Measurements from ENCODE around the gene CDC73. TPM values are rescaled to one million over a fixed set of nuclear protein-coding genes. Genes with fewer than 3 reads are reported as not detected.

Gene CDC73
- total RNA-seq, 4 donors from 2014 or later: 26.2 to 208 (median 54.6) TPM

DNA sequence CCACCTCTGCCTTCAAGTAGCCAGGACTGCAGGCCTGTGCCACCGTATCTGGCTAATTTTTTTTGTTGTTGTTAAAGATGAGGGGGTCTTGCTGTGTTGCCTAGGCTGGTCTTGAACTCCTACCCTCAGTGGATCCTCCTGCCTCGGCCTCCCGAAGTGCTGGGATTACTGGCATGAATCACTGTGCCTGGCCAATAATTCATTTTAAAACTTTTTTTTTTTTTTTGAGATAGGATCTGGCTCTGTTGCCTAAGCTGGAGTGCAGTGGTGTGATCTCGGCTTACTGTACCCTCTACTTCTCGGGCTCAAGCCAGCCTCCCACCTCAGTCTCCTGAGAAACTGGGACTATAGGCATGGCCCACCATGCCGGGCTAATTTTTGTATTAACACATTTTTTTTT lies 3.5 kb downstream of the CDC73 start:
- no peaks in the 10 kb centered on the region for H3K27me3 ChIP-seq
- in situ Hi-C loops (cut with MboI; ENCODE audit: low pct_ligation_motif_present in 1 of 4, low pct_unique_long_range_greater_than_20kb in 1 of 4, low sequenced_read_pairs in 3 of 4): loop anchor here in 1 of 4 donors (10.0 kb wide), 1 partner anchor 61 kb away; no protein-coding TSS in a partner anchor
- intact Hi-C loops (cut with DNase I; ENCODE audit: low total_unique reads): no loop called here
- DNase-seq: no peak
- H3K4me3 ChIP-seq: no peak overlapping the region
- WGBS, 2 donors (ENCODE audit: low coverage in 1 of 2): 93 to 98% methylated on average over 6 of the region's 6 CpGs
- no peaks in the 10 kb centered on the region for H3K9me3 ChIP-seq
- TF ChIP-seq, protein P1, sequence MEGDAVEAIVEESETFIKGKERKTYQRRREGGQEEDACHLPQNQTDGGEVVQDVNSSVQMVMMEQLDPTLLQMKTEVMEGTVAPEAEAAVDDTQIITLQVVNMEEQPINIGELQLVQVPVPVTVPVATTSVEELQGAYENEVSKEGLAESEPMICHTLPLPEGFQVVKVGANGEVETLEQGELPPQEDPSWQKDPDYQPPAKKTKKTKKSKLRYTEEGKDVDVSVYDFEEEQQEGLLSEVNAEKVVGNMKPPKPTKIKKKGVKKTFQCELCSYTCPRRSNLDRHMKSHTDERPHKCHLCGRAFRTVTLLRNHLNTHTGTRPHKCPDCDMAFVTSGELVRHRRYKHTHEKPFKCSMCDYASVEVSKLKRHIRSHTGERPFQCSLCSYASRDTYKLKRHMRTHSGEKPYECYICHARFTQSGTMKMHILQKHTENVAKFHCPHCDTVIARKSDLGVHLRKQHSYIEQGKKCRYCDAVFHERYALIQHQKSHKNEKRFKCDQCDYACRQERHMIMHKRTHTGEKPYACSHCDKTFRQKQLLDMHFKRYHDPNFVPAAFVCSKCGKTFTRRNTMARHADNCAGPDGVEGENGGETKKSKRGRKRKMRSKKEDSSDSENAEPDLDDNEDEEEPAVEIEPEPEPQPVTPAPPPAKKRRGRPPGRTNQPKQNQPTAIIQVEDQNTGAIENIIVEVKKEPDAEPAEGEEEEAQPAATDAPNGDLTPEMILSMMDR (IDR thresholded peaks at IDR 0.05): no peak
- no peak for TF ChIP-seq POLR2A (IDR thresholded peaks at IDR 0.05)
- no peak for TF ChIP-seq EP300 (IDR thresholded peaks at IDR 0.05; ENCODE audit: low read depth)
- TF ChIP-seq POLR2AphosphoS5 (IDR thresholded peaks at IDR 0.05): no peak
- H3K27ac ChIP-seq: no peak overlapping the region
- H3K36me3 ChIP-seq: peaks cover 0 to 21% (median 4%) of the 10 kb centered on the region in 4 donors
- peaks cover 7 to 24% (median 10%) of the 10 kb centered on the region in 4 donors for H3K4me1 ChIP-seq

DNA sequence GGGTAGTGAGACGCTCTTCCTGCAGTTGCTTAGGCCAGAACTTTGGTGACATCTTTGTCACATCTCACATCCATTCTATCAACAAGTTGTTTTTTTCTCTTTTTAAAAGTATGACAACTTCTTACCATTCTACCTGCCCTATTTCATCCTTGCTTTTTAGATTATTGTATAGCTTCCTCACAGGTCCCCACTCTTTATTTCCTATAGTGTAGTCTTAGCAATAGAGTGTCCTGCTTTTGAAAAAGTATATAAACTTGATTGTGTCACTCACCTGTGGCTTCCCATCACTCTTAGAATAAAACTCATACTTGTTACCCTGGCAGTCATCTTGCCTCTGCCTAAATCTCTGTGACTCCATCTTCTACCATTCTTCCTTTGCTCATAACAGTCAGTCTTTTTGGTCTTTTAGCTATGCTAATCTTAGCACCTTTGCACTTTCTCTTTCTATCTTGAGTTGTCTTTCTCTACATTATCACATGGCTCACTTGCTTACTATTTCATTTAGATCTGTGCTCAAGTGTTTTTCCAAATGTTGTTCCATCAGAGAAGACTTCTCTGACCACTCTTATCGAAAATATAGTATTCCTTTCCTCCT lies 9.5 kb downstream of the CDC73 start:
- TF ChIP-seq POLR2A (IDR thresholded peaks at IDR 0.05): no peak
- no peak for TF ChIP-seq EP300 (IDR thresholded peaks at IDR 0.05; ENCODE audit: low read depth)
- TF ChIP-seq, protein P1 (IDR thresholded peaks at IDR 0.05): no peak
- no peak for TF ChIP-seq POLR2AphosphoS5 (IDR thresholded peaks at IDR 0.05)
- H3K27me3 ChIP-seq: no peaks in the 10 kb centered on the region
- H3K9me3 ChIP-seq: no peaks in the 10 kb centered on the region
- peaks cover 0 to 5% (median 0%) of the 10 kb centered on the region in 4 donors for H3K4me1 ChIP-seq
- DNase-seq: no peak
- intact Hi-C loops (cut with DNase I; ENCODE audit: low total_unique reads): no loop called here
- in situ Hi-C loops (cut with MboI; ENCODE audit: low pct_ligation_motif_present in 1 of 4, low pct_unique_long_range_greater_than_20kb in 1 of 4, low sequenced_read_pairs in 3 of 4): no loop called here
- no peak overlapping the region for H3K27ac ChIP-seq
- H3K4me3 ChIP-seq: no peak overlapping the region
- 97 to 100% methylated on average over 2 of the region's 2 CpGs for WGBS, 2 donors (ENCODE audit: low coverage in 1 of 2)
- peaks cover 0 to 46% (median 11%) of the 10 kb centered on the region in 4 donors for H3K36me3 ChIP-seq

DNA sequence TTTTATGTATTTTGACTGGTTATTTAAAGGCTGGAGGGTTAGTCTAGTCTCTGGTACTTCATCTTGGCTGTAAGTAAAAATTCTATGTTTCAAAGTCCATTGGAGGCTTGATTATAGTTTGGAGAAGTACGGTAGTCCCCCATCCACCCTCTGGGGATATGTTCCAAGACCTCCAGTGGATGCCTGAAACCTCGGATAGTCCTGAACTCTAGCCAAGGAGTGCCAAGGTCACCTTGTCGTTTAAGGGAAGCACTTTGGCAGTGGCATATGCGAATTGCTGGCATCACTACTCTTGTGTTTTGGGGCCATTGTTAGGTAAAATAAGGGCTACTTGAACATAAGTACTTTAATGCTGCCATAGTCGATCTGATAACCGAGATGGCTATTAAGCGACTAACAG lies 18.4 kb downstream of the CDC73 start:
- TF ChIP-seq POLR2A (IDR thresholded peaks at IDR 0.05) (no peak), EP300 (IDR thresholded peaks at IDR 0.05; ENCODE audit: low read depth) (no peak), POLR2AphosphoS5 (IDR thresholded peaks at IDR 0.05) (no peak)
- TF ChIP-seq, protein P1 (IDR thresholded peaks at IDR 0.05): no peak
- no peaks in the 10 kb centered on the region for H3K4me1 ChIP-seq
- H3K27me3 ChIP-seq: no peaks in the 10 kb centered on the region
- H3K4me3 ChIP-seq: no peak overlapping the region
- intact Hi-C loops (cut with DNase I; ENCODE audit: low total_unique reads) (no loop called here), in situ Hi-C loops (cut with MboI; ENCODE audit: low pct_ligation_motif_present in 1 of 4, low pct_unique_long_range_greater_than_20kb in 1 of 4, low sequenced_read_pairs in 3 of 4) (no loop called here)
- WGBS, 2 donors (ENCODE audit: low coverage in 1 of 2): 82% methylated on average over 7 of the region's 7 CpGs; no CpG with 5 or more reads in 1 of the 2 donors
- H3K27ac ChIP-seq: no peak overlapping the region
- no peaks in the 10 kb centered on the region for H3K9me3 ChIP-seq
- peaks cover 0 to 66% (median 4%) of the 10 kb centered on the region in 4 donors for H3K36me3 ChIP-seq
- no peak for DNase-seq

DNA sequence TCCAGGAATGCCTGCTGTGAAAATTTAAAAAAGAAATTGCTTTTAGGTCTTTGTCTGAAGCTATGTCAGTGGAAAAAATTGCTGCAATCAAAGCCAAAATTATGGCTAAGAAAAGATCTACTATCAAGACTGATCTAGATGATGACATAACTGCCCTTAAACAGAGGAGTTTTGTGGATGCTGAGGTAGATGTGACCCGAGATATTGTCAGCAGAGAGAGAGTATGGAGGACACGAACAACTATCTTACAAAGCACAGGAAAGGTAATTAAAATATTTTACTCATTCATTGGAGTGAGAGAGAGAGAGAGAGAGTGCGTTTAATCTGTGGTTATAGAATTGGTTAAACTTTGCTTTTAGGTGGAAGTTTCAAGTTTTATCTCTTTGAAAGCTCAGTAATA lies 20.0 kb downstream of the CDC73 start:
- Histone ChIP-seq H3K27ac (no peak overlapping the region), H3K4me3 (no peak overlapping the region), H3K36me3 (peaks cover 0 to 54% (median 4%) of the 10 kb centered on the region in 4 donors), H3K4me1 (no peaks in the 10 kb centered on the region), H3K9me3 (no peaks in the 10 kb centered on the region), H3K27me3 (no peaks in the 10 kb centered on the region)
- in situ Hi-C loops (cut with MboI; ENCODE audit: low pct_ligation_motif_present in 1 of 4, low pct_unique_long_range_greater_than_20kb in 1 of 4, low sequenced_read_pairs in 3 of 4): no loop called here
- intact Hi-C loops (cut with DNase I; ENCODE audit: low total_unique reads): no loop called here
- TF ChIP-seq, protein P1 (IDR thresholded peaks at IDR 0.05): no peak
- TF ChIP-seq POLR2AphosphoS5 (IDR thresholded peaks at IDR 0.05) (no peak), POLR2A (IDR thresholded peaks at IDR 0.05) (no peak), EP300 (IDR thresholded peaks at IDR 0.05; ENCODE audit: low read depth) (no peak)
- WGBS, 2 donors (ENCODE audit: low coverage in 1 of 2): 73 to 74% methylated on average over 3 of the region's 3 CpGs
- no peak for DNase-seq

Data from transverse colon (tissue), 4 donors.